Skeletal muscle tissue (tissue), 4 donors: ENCODE results near the gene CAMK1G. TPM values are rescaled to one million over a fixed set of nuclear protein-coding genes. Genes with fewer than 3 reads are reported as not detected.

Experiments used
- H3K27ac ChIP-seq: one replicate; pipeline ENCODE4 v1.7.0; 2013; ENCODE audit warnings: mild to moderate bottlenecking, low read depth, low read length, inconsistent platforms
- H3K27me3 ChIP-seq, 3 donors: one replicate each; pipeline ENCODE4 v1.7.0; 2013; ENCODE audit warnings: low read length in 3 of 3; ENCODE audit not compliant: control insufficient read depth in 3 of 3, insufficient read depth in 3 of 3
- H3K36me3 ChIP-seq, 3 donors: one replicate each; pipeline ENCODE4 v1.7.0; 2013; ENCODE audit warnings: low read length in 3 of 3; ENCODE audit not compliant: control insufficient read depth in 3 of 3, insufficient read depth in 3 of 3
- H3K4me1 ChIP-seq, 3 donors: one replicate each; pipeline ENCODE4 v1.7.0; 2013; ENCODE audit warnings: low read length in 3 of 3, mild to moderate bottlenecking in 3 of 3; ENCODE audit not compliant: control insufficient read depth in 3 of 3, insufficient read depth in 3 of 3
- H3K4me3 ChIP-seq, 3 donors: one replicate each; pipeline ENCODE4 v1.7.0; 2013; ENCODE audit warnings: low read length in 3 of 3
- H3K9ac ChIP-seq, 3 donors: one replicate each; pipeline ENCODE4 v1.7.0; 2013; ENCODE audit warnings: low read length in 3 of 3, mild to moderate bottlenecking in 3 of 3, moderate library complexity in 2 of 3, low read depth in 1 of 3
- H3K9me3 ChIP-seq, 3 donors: one replicate each; pipeline ENCODE4 v1.7.0; 2013; ENCODE audit warnings: low read length in 3 of 3; ENCODE audit not compliant: control insufficient read depth in 3 of 3
- total RNA-seq: library from RNA; depleted of rRNA; stranded (reverse); fragments of >200 nt; gene quantifications from one replicate; pipeline ENCODE4 v1.2.3, GENCODE V29; 2014
- donor health status: Osteomylitis.

Gene CAMK1G
- total RNA-seq, 1 donor from 2014 or later: not detected

DNA sequence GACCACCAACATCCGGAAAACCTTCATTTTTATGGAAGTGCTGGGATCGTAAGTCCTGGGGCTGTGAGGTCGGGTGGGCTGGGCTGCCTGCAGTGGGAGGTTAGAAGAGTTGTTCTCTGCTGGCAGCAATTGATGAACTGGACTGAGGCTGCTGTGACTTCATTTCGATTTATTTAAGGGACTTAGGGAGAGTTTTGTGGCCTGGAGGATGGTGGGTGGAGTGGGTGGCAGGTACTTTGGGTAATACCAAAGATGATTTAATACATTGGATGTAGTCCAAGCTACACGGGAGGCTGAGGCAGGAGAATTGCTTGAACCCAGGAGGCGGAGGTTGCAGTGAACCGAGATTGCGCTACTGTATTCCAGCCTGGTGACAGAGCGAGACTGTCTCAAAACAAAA lies 11.5 kb downstream of the CAMK1G start:
- Histone ChIP-seq H3K4me1 (no peaks in the 10 kb centered on the region), H3K4me3 (no peak overlapping the region), H3K27me3 (peaks cover 0 to 4% (median 3%) of the 10 kb centered on the region in 3 donors), H3K27ac (no peak overlapping the region), H3K9ac (no peak overlapping the region), H3K36me3 (no peaks in the 10 kb centered on the region), H3K9me3 (no peaks in the 10 kb centered on the region)

- no peak overlapping the region for H3K4me3 ChIP-seq
- H3K4me1 ChIP-seq: no peaks in the 10 kb centered on the region
- no peaks in the 10 kb centered on the region for H3K36me3 ChIP-seq
- no peak overlapping the region for H3K27ac ChIP-seq
- peaks cover 0 to 4% (median 3%) of the 10 kb centered on the region in 3 donors for H3K27me3 ChIP-seq
- H3K9ac ChIP-seq: no peak overlapping the region
- H3K9me3 ChIP-seq: no peaks in the 10 kb centered on the region
These were observed 12.2 kb downstream of the CAMK1G start for GRCh38 chr1:209595599-209596285.

GRCh38 chr1:209597499-209597898 lies 14.0 kb downstream of the CAMK1G start:
- Histone ChIP-seq H3K4me3 (no peak overlapping the region), H3K27ac (no peak overlapping the region), H3K9ac (no peak overlapping the region), H3K36me3 (no peaks in the 10 kb centered on the region), H3K4me1 (peaks cover 0 to 3% (median 0%) of the 10 kb centered on the region in 3 donors), H3K9me3 (no peaks in the 10 kb centered on the region), H3K27me3 (peaks cover 0 to 3% (median 1%) of the 10 kb centered on the region in 3 donors)

GRCh38 chr1:209598227-209598626 lies 14.7 kb downstream of the CAMK1G start:
- no peak overlapping the region for H3K9ac ChIP-seq
- no peak overlapping the region for H3K4me3 ChIP-seq
- peaks cover 0 to 3% (median 0%) of the 10 kb centered on the region in 3 donors for H3K27me3 ChIP-seq
- H3K27ac ChIP-seq: no peak overlapping the region
- H3K9me3 ChIP-seq: no peaks in the 10 kb centered on the region
- peaks cover 0 to 3% (median 0%) of the 10 kb centered on the region in 3 donors for H3K4me1 ChIP-seq
- no peaks in the 10 kb centered on the region for H3K36me3 ChIP-seq

DNA sequence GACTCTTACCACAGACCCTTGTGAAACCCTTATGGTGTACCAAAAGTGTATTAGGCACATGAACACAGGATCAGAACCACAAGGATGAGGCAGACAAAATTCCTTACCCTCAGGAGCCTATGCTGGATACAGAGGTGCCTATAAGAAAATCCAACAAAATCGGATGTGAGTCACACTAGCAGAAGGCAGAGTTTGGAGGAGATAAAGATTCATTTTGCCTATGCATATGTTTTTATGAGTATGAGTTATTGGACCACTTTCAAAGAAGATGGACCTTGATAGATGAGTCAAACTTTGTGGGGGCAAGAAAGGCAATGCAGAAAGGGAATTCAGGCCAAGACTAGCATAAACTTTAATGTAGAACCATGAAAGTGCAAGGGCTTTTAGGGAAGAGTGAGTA lies 17.0 kb downstream of the CAMK1G start:
- H3K4me3 ChIP-seq: no peak overlapping the region
- H3K9me3 ChIP-seq: no peaks in the 10 kb centered on the region
- no peak overlapping the region for H3K9ac ChIP-seq
- peaks cover 0 to 3% (median 0%) of the 10 kb centered on the region in 3 donors for H3K27me3 ChIP-seq
- no peaks in the 10 kb centered on the region for H3K36me3 ChIP-seq
- H3K27ac ChIP-seq: no peak overlapping the region
- H3K4me1 ChIP-seq: peaks cover 0 to 3% (median 0%) of the 10 kb centered on the region in 3 donors

DNA sequence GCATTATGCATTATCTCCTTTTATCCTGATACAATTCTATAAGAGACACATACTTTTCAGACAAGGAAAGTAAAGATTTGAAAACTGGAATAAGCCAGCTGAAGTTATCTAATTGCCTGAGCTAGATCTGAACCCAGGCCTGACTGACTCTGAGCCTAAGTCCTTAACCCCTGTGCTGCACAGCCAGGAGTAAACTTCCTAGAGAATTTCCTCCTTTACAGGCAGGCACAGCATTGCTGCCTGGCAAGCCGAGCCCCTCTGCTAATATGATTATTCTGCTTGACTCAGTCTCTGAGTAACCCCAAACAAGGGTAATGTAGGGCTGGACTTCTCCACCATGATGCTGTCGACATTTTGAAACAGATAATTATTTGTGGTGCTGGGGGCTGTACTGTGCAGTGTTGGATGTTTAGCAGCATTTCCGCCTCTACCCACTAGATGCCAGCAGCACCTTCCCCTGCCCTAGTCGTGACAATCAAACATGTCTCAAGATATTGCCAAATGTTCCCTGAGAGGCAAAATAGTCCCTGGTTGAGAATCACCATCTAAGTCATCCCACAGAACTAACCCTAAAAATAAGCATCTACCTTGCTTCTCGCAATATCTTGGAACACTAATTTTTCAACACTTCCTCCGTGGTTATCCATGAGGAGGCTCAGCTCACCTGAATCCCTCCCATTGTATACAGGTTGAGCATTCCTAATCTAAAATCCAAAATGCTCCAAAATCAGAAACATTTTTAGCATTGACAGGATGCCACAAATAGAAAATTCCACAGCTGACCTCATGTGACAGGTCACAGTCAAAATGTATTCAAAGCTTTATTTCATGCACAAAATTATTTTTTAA lies 18.5 kb downstream of the CAMK1G start:
- peaks cover 0 to 3% (median 0%) of the 10 kb centered on the region in 3 donors for H3K4me1 ChIP-seq
- no peak overlapping the region for H3K4me3 ChIP-seq
- no peaks in the 10 kb centered on the region for H3K27me3 ChIP-seq
- H3K9me3 ChIP-seq: no peaks in the 10 kb centered on the region
- H3K27ac ChIP-seq: no peak overlapping the region
- no peaks in the 10 kb centered on the region for H3K36me3 ChIP-seq
- H3K9ac ChIP-seq: no peak overlapping the region

GRCh38 chr1:209603877-209604276 lies 20.4 kb downstream of the CAMK1G start:
- no peak overlapping the region for H3K9ac ChIP-seq
- no peak overlapping the region for H3K27ac ChIP-seq
- H3K4me1 ChIP-seq: peaks cover 0 to 3% (median 0%) of the 10 kb centered on the region in 3 donors
- H3K4me3 ChIP-seq: no peak overlapping the region
- H3K9me3 ChIP-seq: no peaks in the 10 kb centered on the region
- H3K27me3 ChIP-seq: no peaks in the 10 kb centered on the region
- H3K36me3 ChIP-seq: no peaks in the 10 kb centered on the region

DNA sequence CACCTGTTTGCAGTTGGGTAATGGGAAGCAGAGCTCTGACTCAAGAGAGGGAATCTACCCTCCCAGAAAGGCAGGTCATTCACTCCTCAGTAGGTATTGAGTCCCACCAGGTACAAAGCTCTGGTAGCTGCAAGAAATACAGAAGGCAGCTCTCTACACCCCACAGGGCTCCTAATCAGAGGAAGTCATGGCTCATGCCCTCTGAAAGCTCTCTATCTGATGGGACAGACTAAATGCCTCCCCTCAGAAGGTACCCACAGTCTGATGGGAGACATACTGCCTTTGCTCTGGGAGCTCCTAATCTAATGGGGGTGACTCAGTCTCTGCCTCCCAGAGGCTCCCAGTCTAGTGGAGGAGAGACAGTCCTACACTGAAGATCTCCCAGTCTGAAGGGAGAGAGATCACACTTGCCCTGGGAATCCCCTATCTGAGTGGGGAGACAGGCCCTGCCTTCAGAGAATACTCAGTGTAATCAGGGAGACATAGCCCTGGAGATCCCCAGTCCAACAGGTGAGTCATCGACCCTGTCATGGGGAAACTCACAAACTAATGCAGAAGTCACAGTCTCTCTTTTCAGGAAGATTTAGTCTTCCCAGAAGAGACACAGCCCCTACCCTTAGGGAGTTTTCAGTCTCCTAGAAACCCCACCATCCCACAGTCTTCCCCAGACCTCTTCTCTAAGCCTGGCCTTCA lies 23.7 kb downstream of the CAMK1G start:
- Histone ChIP-seq H3K9ac (no peak overlapping the region), H3K9me3 (no peaks in the 10 kb centered on the region), H3K27ac (no peak overlapping the region), H3K27me3 (no peaks in the 10 kb centered on the region), H3K4me1 (peaks cover 17 to 29% (median 23%) of the 10 kb centered on the region in 3 donors), H3K36me3 (no peaks in the 10 kb centered on the region), H3K4me3 (no peak overlapping the region)

GRCh38 chr1:209607795-209608178 lies 24.3 kb downstream of the CAMK1G start:
- Histone ChIP-seq H3K27me3 (no peaks in the 10 kb centered on the region), H3K9ac (no peak overlapping the region), H3K36me3 (no peaks in the 10 kb centered on the region), H3K4me3 (no peak overlapping the region), H3K4me1 (peaks cover 16 to 29% (median 23%) of the 10 kb centered on the region in 3 donors), H3K27ac (no peak overlapping the region), H3K9me3 (no peaks in the 10 kb centered on the region)
